OCI-LY7 (cell line): ENCODE data around the gene WNK2.

ENCODE experiments used
- CTCF ChIP-seq: fragments of 200-600 bp; sonication (generic); conservative IDR thresholded peaks from 2 replicates; pipeline ENCODE4 v1.5.1; 2014; ENCODE audit warnings: mild to moderate bottlenecking, antibody characterized with exemption, low read length, moderate library complexity, mixed read lengths
- EZH2phosphoT487 ChIP-seq: fragments of 200-600 bp; sonication (generic); IDR thresholded peaks from 2 replicates; pipeline ENCODE4 v1.6.1; 2018; ENCODE audit warnings: low read depth, borderline replicate concordance, mild to moderate bottlenecking, mixed run types, antibody characterized with exemption, low read length, moderate library complexity, mixed read lengths

GRCh38 chr9:93278144-93278543 lies 94.2 kb downstream of the WNK2 start:
- TF ChIP-seq CTCF (no peak), EZH2phosphoT487 (no peak)
